Suppressor macrophage (primary cell): ENCODE measurements around the gene TRIM62.
"Not testable (repeated sequence)": the region's sequence is repeated elsewhere in the genome, so short reads cannot be mapped to it uniquely, and the experiment has no call there.

Experiments used
- DNase-seq, 4 experiments: peaks; one replicate each; pipeline ENCODE4 v3.0.0-alpha.2; 2020 to 2022

TRIM62 gene

DNA sequence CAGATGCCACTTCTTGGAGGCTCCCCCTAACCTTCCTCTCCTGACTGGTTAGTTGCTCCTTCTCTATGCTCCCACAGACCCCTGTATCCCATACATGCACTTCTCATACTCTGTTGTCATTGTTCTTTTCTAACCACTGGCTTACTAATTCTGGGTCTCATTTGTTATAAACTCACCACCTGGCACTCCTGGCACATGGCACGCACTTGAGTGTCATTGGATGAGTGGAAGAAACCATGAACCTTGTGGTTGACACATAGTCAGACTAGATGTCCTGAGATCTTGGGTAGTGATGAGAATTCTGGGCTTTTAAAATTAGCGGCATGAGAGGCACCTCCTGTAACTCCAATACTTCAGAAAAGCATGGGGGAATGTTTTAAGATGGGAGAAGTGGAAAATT lies 49.3 kb downstream of the TRIM62 start:
- no peak for DNase-seq

GRCh38 chr1:33131191-33131590 lies 50.7 kb downstream of the TRIM62 start:
- no peak for DNase-seq

DNA sequence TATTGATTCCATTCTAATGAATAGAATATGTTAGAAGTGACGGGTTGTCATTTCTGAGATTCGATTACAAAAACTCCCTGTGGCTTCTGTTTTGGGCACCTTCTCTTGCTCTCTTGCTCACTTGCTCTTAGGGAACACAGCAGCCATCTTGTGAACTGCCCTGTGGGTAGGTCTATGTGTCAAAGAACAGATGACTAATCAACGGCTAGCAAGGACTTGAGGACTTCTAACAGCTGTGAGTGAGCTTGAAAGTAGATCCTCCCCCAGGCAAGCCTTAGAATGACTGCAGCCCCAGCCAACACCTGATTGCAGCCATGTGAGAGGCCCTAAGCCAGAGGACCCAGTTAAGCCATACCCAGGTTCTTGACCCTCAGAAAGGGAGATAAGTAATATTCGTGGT lies 51.5 kb downstream of the TRIM62 start:
- peak in 2 of 4 experiments; percentile 7 to 9 for DNase-seq

DNA sequence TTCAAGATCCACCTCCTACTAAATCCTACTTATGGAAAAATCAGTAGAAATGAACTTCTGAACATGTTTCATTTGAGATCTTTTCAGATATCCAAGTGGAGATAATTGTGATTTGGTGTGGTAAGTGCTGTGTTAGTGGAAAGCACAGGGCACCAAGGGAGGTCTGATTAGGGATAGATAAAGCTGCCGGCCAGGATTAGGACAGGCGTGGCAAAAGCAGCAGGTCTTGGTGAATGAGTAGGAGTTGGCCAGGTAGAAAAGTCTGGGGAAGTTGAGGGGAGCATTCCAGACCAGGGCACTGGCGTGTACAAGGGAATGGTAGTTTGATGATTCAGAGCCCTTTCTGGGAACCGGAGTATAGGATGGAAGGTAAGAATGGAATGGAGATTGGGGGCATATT lies 53.1 kb downstream of the TRIM62 start:
- no peak for DNase-seq

- peak; percentile 100 for DNase-seq
Observed at GRCh38 chr1:33127001-33127823, 54.6 kb downstream of the TRIM62 start.

DNA sequence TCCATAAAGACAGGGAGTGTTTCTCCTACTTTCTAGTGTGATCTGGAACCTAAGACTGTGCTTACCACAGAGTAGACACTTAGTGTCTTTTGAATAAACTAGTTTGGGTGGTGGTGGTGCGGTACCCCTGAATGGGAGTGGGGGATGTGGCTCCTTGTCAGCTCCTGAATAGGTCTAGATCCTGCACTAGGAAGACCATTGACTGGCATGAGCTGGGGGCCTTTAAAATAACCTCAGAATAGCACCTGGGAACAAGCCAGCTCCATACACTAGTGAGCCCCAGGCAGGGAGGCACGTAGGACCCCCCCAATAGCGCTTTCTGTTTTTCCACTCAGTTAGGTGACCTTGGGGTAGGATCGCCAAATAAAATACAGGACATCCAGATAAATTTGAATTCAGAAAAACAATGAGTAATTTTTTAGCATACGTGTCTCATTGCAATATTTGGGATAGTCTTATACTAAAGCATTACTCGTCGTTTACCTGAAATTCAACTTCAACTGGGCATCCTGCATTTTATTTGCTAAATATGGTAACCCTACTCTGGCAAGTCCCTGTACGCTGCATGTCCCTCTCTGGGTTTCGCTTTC lies 55.3 kb downstream of the TRIM62 start:
- no peak for DNase-seq

DNA sequence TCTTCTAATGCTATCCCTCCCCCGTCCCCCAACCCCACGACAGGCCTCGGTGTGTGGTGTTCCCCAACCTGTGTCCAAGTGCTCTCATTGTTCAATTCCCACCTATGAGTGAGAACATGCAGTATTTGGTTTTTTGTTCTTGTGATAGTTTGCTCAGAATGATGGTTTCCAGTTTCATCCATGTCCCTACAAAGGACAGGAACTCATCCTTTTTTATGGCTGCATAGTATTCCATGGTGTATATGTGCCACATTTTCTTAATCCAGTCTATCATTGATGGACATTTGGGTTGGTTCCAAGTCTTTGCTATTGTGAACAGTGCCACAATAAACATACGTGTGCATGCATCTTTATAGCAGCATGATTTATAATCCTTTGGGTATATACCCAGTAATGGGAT lies 57.2 kb downstream of the TRIM62 start:
- not testable (repeated sequence) for DNase-seq

DNA sequence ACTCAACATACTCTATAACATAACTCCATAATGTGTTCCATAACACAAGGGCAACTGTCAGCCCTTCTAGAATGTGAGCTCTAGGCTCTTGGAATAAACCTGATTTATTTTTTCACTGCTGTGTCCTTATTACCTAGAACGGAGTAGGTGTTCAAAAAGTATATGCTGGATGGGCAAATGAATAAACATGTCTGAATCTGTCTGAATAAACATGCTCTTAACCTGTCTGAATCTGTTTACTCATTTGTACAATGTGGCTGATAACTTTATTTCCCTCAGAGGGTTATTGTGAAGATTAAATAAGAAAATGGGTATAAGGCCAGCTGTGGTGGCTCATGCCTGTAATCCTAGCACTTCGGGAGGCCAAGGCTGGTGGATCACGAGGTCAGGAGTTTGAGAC lies 58.6 kb downstream of the TRIM62 start:
- DNase-seq: no peak

DNA sequence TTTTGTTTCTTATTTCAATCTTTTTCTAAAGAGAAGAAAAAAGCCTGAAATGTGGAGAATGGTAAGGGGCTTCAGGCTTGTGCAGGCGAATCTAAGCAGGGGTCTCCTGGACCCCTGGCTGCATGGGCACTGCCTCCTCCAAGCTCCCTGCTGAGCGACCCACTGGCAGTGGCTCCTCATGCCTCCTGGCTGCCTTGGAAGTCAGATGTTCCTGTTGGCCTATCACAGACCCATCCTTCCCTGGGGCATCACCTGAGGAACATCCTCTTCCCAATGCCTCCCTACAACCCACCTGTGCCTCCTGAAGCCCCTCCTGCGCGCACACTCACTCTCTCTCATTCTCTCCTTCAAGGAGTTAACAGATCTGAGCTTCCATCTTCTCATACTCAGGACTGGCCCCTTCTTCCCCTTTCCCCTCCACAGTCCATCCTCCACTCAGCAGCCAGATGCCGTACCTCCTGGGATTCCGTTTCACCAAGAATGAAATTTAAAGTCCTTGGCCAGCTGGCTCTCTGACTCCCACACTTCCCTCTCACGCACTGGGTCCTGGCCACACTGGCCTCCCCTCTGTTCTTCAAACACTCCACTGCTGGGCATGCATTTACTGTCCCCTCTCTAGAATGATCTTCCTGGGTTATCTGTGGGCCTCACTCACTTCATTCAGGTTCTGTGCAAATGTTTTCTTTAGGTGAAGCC lies 59.2 kb downstream of the TRIM62 start:
- no peak for DNase-seq

DNA sequence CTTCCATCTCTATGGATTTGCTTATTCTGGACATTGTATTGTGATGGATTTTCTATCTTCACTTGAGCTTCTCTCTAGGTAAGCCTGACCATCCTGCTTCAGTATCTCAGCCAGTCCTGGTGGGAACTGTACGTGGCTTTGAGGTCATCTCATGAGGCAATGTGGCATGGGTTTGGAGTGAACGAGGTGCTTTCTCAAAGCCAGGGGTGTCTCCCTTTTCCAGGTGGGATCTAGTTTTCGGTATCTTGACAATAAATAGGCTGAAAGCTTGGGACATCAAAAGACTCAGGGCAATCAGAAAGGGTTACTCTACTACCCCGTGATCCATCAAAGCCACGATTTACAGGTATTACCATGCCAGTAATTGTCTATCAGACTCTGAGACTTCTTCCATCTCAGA lies 60.1 kb downstream of the TRIM62 start:
- no peak for DNase-seq

- no peak for DNase-seq
Observed at GRCh38 chr1:33120436-33121231, 61.2 kb downstream of the TRIM62 start.

DNA sequence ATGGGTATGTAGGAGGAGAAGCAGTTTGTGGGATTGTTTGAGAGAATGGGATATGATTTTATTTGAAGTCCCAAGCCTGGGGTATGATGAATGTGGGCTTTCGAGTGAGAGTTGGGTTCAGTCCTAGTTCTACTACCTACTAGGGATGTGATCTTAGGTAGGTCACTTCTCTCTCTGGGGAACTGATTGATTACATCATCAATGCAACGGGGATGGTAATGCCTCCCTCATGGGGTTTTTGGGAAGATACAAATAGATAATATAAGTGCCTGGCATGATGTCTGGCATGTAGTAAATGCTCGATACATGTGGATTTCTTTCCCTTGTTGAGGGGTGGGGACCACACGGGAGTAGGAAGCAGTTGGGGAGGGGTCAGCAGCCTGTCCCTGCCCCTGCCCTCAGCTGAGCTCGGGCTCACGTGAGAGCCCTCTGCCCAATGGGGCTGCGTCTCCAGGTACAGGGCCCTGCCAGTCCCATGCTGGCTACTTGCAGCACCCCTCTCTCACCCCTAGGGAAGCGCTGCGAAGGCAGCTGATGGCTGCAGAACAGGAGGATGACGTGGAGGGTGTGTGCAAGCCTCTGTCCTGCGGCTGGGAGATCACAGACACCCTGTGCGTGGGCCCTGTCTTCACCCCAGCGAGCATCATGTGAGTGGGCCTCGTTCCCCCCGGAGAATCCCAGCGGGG lies 62.2 kb downstream of the TRIM62 start:
- no peak for DNase-seq

GRCh38 chr1:33119050-33119449 lies 62.8 kb downstream of the TRIM62 start:
- no peak for DNase-seq

- DNase-seq: peak in 2 of 4 experiments; percentile 9 to 24
Observed at GRCh38 chr1:33118274-33118673, 63.6 kb downstream of the TRIM62 start.

DNA sequence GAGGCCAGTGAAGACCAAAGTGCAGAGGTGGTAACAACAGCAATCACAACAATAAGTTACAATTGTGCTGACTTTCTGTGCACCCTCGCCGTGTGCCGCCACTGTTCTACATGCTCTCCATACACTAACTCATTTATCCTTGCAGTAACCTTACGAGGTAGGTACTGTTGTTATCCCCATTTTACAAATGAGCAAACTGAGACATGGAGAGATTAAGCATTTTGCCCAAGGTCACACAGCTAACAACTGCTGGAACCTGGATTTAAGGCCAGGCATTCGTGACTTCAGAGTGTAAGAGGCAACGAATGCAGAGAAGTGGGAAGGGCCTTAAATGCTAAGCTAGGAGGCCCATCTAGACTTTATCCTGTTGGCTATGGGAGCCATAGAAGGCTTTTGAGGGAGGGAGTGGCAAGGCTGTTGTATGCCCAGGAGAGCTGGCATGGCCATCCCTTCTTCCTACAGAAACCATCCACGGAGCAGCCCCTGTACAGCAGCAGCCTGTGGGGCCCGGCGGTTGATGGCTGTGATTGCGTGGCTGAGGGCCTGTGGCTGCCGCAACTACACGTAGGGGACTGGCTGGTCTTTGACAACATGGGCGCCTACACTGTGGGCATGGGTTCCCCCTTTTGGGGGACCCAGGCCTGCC lies 64.3 kb downstream of the TRIM62 start:
- no peak for DNase-seq

DNA sequence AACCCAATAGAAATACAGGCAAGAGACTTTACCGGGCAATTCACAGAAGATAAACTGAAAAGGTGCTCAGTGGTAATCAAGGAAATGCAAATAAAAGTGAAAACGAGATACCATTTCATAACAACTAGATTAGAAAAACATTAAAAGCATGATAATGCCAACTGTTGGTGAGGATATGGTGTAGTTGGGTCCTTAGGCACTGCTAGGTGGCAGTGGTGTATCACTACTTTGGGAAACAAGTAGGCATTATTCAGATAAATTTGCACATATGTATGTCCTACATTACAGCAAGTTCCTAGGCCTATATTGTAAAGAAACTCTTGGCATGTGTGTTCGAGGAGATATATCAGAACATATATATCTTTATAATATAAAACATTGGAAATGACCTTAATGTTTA lies 69.9 kb downstream of the TRIM62 start:
- DNase-seq: peak in 3 of 4 experiments; percentile 10 to 40 (median 33)

DNA sequence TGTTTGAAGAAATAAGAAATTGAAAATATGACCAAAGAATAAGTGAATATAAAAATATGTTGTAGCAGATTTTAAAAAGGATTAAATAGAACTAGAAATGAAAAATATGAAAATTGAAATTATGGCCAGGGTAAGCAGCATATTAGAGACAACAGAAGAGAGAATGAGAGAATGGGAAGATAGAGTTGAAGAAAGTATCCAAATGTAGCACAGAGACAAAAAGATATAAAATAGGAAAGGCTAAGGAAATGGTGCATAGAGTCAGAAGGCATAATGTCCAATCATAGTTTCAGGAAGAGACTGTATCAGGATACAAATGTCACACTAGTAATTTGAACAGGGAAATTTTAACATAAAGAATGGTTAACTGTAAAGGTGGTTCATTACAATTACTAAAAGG lies 71.4 kb downstream of the TRIM62 start:
- DNase-seq: no peak

DNA sequence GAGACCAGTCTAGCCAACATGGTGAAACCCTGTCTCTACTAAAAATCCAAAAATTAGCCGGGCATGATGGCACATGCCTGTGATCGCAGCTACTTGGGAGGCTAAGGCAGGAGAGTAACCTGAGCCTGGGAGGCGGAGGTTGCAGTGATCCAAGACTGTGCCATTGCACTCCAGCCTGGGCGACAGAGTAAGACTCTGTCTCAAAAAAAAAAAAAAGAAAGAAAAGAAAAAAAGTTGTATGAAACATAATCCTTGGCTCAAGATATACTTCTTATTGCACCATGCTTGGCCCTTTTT lies 81.8 kb downstream of the TRIM62 start:
- not testable (repeated sequence) for DNase-seq

DNA sequence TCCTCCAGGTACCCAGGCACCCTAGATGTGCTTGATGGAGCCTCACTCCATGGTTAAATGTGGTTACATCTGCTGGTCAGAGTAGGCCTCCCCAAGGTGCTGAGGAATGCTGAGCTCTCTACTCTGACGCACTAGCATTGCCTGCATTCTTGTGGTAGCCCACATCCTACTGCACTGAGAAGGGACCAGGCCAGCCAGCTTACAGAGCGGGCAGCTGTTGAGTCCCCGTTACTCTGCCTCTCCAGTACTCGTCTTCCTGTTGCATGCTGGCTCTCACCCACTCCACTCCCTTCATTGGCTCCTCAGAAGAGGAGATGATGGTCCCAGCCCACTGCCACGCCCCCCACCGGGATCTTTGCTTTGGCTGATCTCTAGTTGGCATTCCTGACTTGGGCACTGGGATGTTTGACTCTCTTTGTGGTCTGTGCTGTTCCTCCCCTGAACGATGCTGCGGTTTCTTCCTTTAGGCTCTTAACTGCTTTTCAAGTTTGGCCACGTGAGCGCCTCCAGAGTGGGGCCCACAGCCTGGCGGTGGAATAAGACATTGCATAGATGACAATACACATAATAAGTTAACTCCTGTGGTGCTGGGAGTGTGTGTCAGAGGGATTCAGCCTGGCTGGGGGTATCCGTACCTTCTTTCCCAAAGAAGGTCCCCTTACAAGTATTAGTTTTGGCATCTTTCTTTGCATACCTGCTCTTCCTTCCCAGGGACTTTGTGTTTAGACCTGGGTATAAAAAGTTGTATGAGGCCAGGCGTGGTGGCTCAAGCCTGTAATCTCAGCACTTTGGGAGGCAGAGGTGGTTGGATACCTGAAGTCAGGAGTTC lies 82.3 kb downstream of the TRIM62 start:
- DNase-seq: peak; percentile 31 to 48 (median 44)

DNA sequence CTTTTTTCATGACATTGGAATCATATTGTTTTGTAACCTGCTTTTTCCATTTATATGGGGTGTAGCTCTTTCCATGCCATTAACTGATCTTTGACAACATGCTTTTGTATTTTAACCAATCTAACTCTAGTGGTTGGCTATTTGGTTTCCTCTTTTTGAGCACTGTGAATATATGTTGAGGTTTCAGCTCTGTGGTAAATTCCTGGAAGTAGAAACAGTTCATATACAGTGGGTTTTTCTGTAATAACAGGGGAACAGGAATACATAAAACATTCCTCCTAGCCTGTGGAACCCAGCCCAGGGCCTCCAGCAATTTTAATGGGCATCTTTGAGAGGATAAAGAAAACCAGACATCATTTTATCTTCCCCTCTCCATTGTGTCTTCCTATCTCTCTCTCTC lies 83.5 kb downstream of the TRIM62 start:
- peak in 2 of 4 experiments; percentile 22 to 29 for DNase-seq

GRCh38 chr1:33097762-33098161 lies 84.1 kb downstream of the TRIM62 start:
- DNase-seq: no peak
